ENCODE results near the gene GRPEL1. TPM values are rescaled to one million over a fixed set of nuclear protein-coding genes. Genes with fewer than 3 reads are reported as not detected.

GRPEL1 gene
- polyA plus RNA-seq, 1 of the 3 experiments (the other 2 are of a cell fraction) = 29.8 TPM

GRCh38 chr4:7015383-7016035 lies 52.4 kb downstream of the GRPEL1 start:
- Histone ChIP-seq H3K4me1 (ENCODE audit: control insufficient read depth in 1 of 2, insufficient read depth in 2 of 2, low read depth in 1 of 2, low read length in 1 of 2) (peaks cover 0 to 5% of the 10 kb centered on the region in 2 experiments; a peak in 1 of 4 replicates), H3F3A (replicated peaks; ENCODE audit: insufficient read depth) (no peaks in the 10 kb centered on the region), H3K4me2 (no peak overlapping the region), H3K36me3 (replicated peaks in 1 of 2; ENCODE audit: control insufficient read depth in 1 of 2, insufficient read depth in 2 of 2, low read length in 1 of 2) (peaks cover 39 to 52% of the 10 kb centered on the region in 2 experiments), H3K79me2 (ENCODE audit: insufficient read depth) (no peaks in the 10 kb centered on the region), H3K27me3 (ENCODE audit: insufficient read depth) (no peaks in the 10 kb centered on the region), H4K20me1 (ENCODE audit: insufficient read depth) (no peaks in the 10 kb centered on the region), H2AFZ (ENCODE audit: low read depth) (no peak overlapping the region), H3K9me2 (no peaks in the 10 kb centered on the region), H3K9me3 (no peaks in the 10 kb centered on the region), H3K4me3 (ENCODE audit: low read depth in 2 of 2, low read length in 1 of 2) (no peak overlapping the region), H3K9ac (no peak overlapping the region), H3K27ac (ENCODE audit: low read depth in 2 of 2, low read length in 1 of 2) (no peak overlapping the region)
- 92% methylated on average over 12 of the region's 12 CpGs for WGBS (ENCODE audit: low lambda C conversion rate)
- CTCF ChIA-PET = interaction anchor here (0.6 kb wide), 1 partner anchor 42 kb away, joined by 3 read pairs; no protein-coding TSS in a partner anchor
- TF ChIP-seq RXRA (IDR thresholded peaks at IDR 0.05; ENCODE audit: borderline replicate concordance, low read depth) = no peak
- TF ChIP-seq NRF1 (IDR thresholded peaks at IDR 0.05; ENCODE audit: low read depth, low read length) = no peak
- POLR2A ChIA-PET = no interaction called here
- no peak for DNase-seq

DNA sequence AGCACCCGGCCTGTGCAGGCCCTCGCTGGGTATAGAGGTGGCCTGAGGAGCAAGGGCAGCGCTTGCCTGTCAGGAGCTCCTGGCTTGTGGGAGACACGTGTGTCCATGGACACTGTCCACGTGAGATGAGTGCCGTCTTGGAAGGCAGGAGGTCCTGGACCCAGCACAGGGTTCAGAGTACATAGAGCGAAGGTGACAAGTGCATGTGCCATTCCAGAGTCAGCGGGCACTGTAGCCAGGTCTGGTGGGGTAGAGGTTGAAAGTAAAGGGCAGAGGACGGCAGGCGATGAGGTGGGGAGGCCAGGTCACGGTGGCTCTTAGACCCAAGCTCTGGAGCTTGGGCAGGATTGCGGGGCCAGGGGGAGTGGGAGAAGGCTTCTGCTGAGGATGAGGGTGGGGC lies 53.0 kb downstream of the GRPEL1 start:
- Histone ChIP-seq H3K79me2 (ENCODE audit: insufficient read depth) (no peaks in the 10 kb centered on the region), H2AFZ (ENCODE audit: low read depth) (no peak overlapping the region), H3K9me3 (no peaks in the 10 kb centered on the region), H3K27ac (ENCODE audit: low read depth in 2 of 2, low read length in 1 of 2) (no peak overlapping the region), H3K36me3 (replicated peaks in 1 of 2; ENCODE audit: control insufficient read depth in 1 of 2, insufficient read depth in 2 of 2, low read length in 1 of 2) (peaks cover 39 to 59% of the 10 kb centered on the region in 2 experiments), H3K4me3 (ENCODE audit: low read depth in 2 of 2, low read length in 1 of 2) (no peak overlapping the region), H3K4me2 (no peak overlapping the region), H3K27me3 (ENCODE audit: insufficient read depth) (no peaks in the 10 kb centered on the region), H3F3A (replicated peaks; ENCODE audit: insufficient read depth) (no peaks in the 10 kb centered on the region), H3K9ac (no peak overlapping the region), H3K4me1 (ENCODE audit: control insufficient read depth in 1 of 2, insufficient read depth in 2 of 2, low read depth in 1 of 2, low read length in 1 of 2) (peaks cover 0 to 5% of the 10 kb centered on the region in 2 experiments; a peak in 1 of 4 replicates), H4K20me1 (ENCODE audit: insufficient read depth) (no peaks in the 10 kb centered on the region), H3K9me2 (no peaks in the 10 kb centered on the region)
- TF ChIP-seq EZH2phosphoT487 (IDR thresholded peaks at IDR 0.05; ENCODE audit: borderline replicate concordance, low read depth) (no peak), RAD21 (IDR thresholded peaks at IDR 0.05; ENCODE audit: low read length) (no peak), POLR2AphosphoS5 (IDR thresholded peaks at IDR 0.05; ENCODE audit: low read depth, low read length) (no peak), NRF1 (IDR thresholded peaks at IDR 0.05; ENCODE audit: low read depth, low read length) (no peak), GABPA (IDR thresholded peaks at IDR 0.05; ENCODE audit: low read depth) (no peak), FOSL2 (IDR thresholded peaks at IDR 0.05; ENCODE audit: borderline replicate concordance, low read depth) (no peak), SIN3A (IDR thresholded peaks at IDR 0.05; ENCODE audit: borderline replicate concordance, low read depth, low read length) (no peak), TEAD4 (IDR thresholded peaks at IDR 0.05; ENCODE audit: borderline replicate concordance, insufficient read depth) (no peak), FOXJ3 (CRISPR knock-in tag; IDR thresholded peaks at IDR 0.05) (no peak), RFX5 (IDR thresholded peaks at IDR 0.05; ENCODE audit: low read length) (no peak), CHD2 (IDR thresholded peaks at IDR 0.05; ENCODE audit: low read length, partially characterized antibody) (no peak), NFIC (IDR thresholded peaks at IDR 0.05; ENCODE audit: borderline replicate concordance) (no peak), EP300 (IDR thresholded peaks at IDR 0.05; ENCODE audit: borderline replicate concordance in 1 of 2, low read depth in 1 of 2, low read length in 1 of 2) (no peak)
- TF ChIP-seq, protein P1, sequence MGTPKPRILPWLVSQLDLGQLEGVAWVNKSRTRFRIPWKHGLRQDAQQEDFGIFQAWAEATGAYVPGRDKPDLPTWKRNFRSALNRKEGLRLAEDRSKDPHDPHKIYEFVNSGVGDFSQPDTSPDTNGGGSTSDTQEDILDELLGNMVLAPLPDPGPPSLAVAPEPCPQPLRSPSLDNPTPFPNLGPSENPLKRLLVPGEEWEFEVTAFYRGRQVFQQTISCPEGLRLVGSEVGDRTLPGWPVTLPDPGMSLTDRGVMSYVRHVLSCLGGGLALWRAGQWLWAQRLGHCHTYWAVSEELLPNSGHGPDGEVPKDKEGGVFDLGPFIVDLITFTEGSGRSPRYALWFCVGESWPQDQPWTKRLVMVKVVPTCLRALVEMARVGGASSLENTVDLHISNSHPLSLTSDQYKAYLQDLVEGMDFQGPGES (IDR thresholded peaks at IDR 0.05; ENCODE audit: low read depth, low read length) = no peak
- POLR2A ChIA-PET = no interaction called here
- DNase-seq = no peak
- CTCF ChIA-PET = no interaction called here
- WGBS (ENCODE audit: low lambda C conversion rate) = 100% methylated on average over 9 of the region's 12 CpGs

All from SK-N-SH (cell line).